ENCODE results near the gene PNMA8B. TPM values are rescaled to one million over a fixed set of nuclear protein-coding genes. Genes with fewer than 3 reads are reported as not detected.

PNMA8B gene
- total RNA-seq, 1 experiment from 2014 or later = not detected

- BruUV-seq (replicated peaks) = no TSS peak
- ATAC-seq = no peak
- POLR2A ChIA-PET = no interaction called here
Observed at GRCh38 chr19:46520616-46521015, 24.9 kb upstream of the PNMA8B start.

GRCh38 chr19:46517471-46517870 lies 21.8 kb upstream of the PNMA8B start:
- DNase-seq (ENCODE audit: low read depth, low spot score) (no peak), ATAC-seq (no peak)
- no peaks in the 10 kb centered on the region; the same call in 1 of the 2 replicates for H3K4me1 ChIP-seq (ENCODE audit: control insufficient read depth, insufficient read depth, low read length)
- H3K9me3 ChIP-seq (ENCODE audit: control insufficient read depth, insufficient read depth, low read depth, low read length) = no peaks in the 10 kb centered on the region
- H3K27ac ChIP-seq (ENCODE audit: low read length) = no peak overlapping the region
- ChIA-PET POLR2A (no interaction called here), CTCF (interaction anchor here (0.5 kb wide), 1 partner anchor 17 kb away, joined by 5 read pairs; no protein-coding TSS in a partner anchor)
- intact Hi-C loops (cut with micrococcal nuclease; ENCODE audit: unreplicated experiment) (no loop called here), in situ Hi-C loops (cut with HindIII; ENCODE audit: low pct_unique_long_range_greater_than_20kb, low sequenced_read_pairs) (no loop called here)
- no TSS peak for BruUV-seq (replicated peaks)
- no peak for TF ChIP-seq REST (IDR thresholded peaks at IDR 0.05; ENCODE audit: insufficient read depth in 1 of 2, low read depth in 2 of 2, low read length in 1 of 2)
- no peak for TF ChIP-seq CTCF (IDR thresholded peaks at IDR 0.05)
- no peaks in the 10 kb centered on the region for H3K36me3 ChIP-seq (ENCODE audit: control insufficient read depth, insufficient read depth, low read length)
- no peaks in the 10 kb centered on the region for H3K27me3 ChIP-seq (ENCODE audit: control insufficient read depth, insufficient read depth, low read length)
- H3K4me3 ChIP-seq (ENCODE audit: low read depth in 2 of 2, low read length in 2 of 2) = no peak overlapping the region

More at GRCh38 chr19:46520616-46521015, 24.9 kb upstream of the PNMA8B start:
- no peak overlapping the region for H3K27ac ChIP-seq (ENCODE audit: low read length)
- H3K4me3 ChIP-seq (ENCODE audit: low read depth in 2 of 2, low read length in 2 of 2) = no peak overlapping the region
- H3K9me3 ChIP-seq (ENCODE audit: control insufficient read depth, insufficient read depth, low read depth, low read length) = no peaks in the 10 kb centered on the region
- intact Hi-C loops (cut with micrococcal nuclease; ENCODE audit: unreplicated experiment) (no loop called here), in situ Hi-C loops (cut with HindIII; ENCODE audit: low pct_unique_long_range_greater_than_20kb, low sequenced_read_pairs) (no loop called here)
- no peak for DNase-seq (ENCODE audit: low read depth, low spot score)
- no peaks in the 10 kb centered on the region for H3K27me3 ChIP-seq (ENCODE audit: control insufficient read depth, insufficient read depth, low read length)
- no peaks in the 10 kb centered on the region for H3K36me3 ChIP-seq (ENCODE audit: control insufficient read depth, insufficient read depth, low read length)
- no peak for TF ChIP-seq TCF7L2 (IDR thresholded peaks at IDR 0.05; ENCODE audit: low read depth, low read length)
- TF ChIP-seq REST (IDR thresholded peaks at IDR 0.05; ENCODE audit: insufficient read depth in 1 of 2, low read depth in 2 of 2, low read length in 1 of 2) = no peak
- no peak for TF ChIP-seq SIN3A (IDR thresholded peaks at IDR 0.05; ENCODE audit: borderline replicate concordance, insufficient read depth, low read depth, low read length)
- TF ChIP-seq CTCF (IDR thresholded peaks at IDR 0.05) = no peak
- no peak for TF ChIP-seq POLR2AphosphoS5 (IDR thresholded peaks at IDR 0.05; ENCODE audit: low read depth, low read length)
- CTCF ChIA-PET = no interaction called here
- no peaks in the 10 kb centered on the region for H3K4me1 ChIP-seq (ENCODE audit: control insufficient read depth, insufficient read depth, low read length)

Measured in Panc1 (cell line).